Gastroesophageal sphincter (tissue), 4 donors: ENCODE results near the gene YTHDF1. TPM values are rescaled to one million over a fixed set of nuclear protein-coding genes. Genes with fewer than 3 reads are reported as not detected.

Experiments used
- ATAC-seq: fragments of 150-250 bp; one replicate; pipeline ENCODE4 v1.9.1; 2016; ENCODE audit warnings: mild to moderate bottlenecking, moderate library complexity
- H3K27ac ChIP-seq, 4 donors: fragments of 200-600 bp; sonication (generic) in 3 of 4; 1 replicate in 3 of 4; 2 replicates in 1 of 4; pipeline ENCODE4 v1.5.1; 2016 to 2019
- H3K27me3 ChIP-seq: fragments of 200-600 bp; sonication (generic); one replicate; pipeline ENCODE4 v1.5.1; 2019
- H3K36me3 ChIP-seq, 2 donors: fragments of 200-600 bp; sonication (generic); one replicate each; pipeline ENCODE4 v1.5.1; 2019; ENCODE audit warnings: control low read depth in 1 of 2
- H3K4me1 ChIP-seq, 3 donors: fragments of 200-600 bp; sonication (generic); 1 replicate in 2 of 3; 2 replicates in 1 of 3; pipeline ENCODE4 v1.5.1; 2016 to 2019; ENCODE audit warnings: control low read depth in 2 of 3
- H3K4me3 ChIP-seq, 2 donors: fragments of 200-600 bp; sonication (generic); one replicate each; pipeline ENCODE4 v1.5.1; 2019; ENCODE audit warnings: mild to moderate bottlenecking in 1 of 2, moderate library complexity in 1 of 2
- H3K9me3 ChIP-seq, 3 donors: fragments of 200-600 bp; sonication (generic); one replicate each; pipeline ENCODE4 v1.5.1; 2017 to 2019; ENCODE audit warnings: control low read depth in 2 of 3
- CTCF ChIP-seq, 4 experiments: fragments of 200-600 bp in 2 of 4; fragments of 450-650 bp in 2 of 4; sonication (generic) in 1 of 4; IDR thresholded peaks; one replicate each; pipeline ENCODE4 v1.5.1; 2017 to 2019; ENCODE audit warnings: antibody characterized with exemption in 4 of 4, mild to moderate bottlenecking in 2 of 4, moderate library complexity in 2 of 4
- EP300 ChIP-seq: sonication (generic); formaldehyde crosslinking; IDR thresholded peaks from one replicate; pipeline ENCODE4 v1.6.1; 2017; ENCODE audit warnings: antibody characterized with exemption, mild to moderate bottlenecking
- POLR2A ChIP-seq, 2 donors: fragments of 450-650 bp; IDR thresholded peaks; one replicate each; pipeline ENCODE4 v1.6.1; 2017; ENCODE audit warnings: antibody characterized with exemption in 2 of 2, mild to moderate bottlenecking in 2 of 2, moderate library complexity in 1 of 2
- POLR2AphosphoS5 ChIP-seq: sonication (generic); formaldehyde crosslinking; IDR thresholded peaks from one replicate; pipeline ENCODE4 v1.6.1; 2017; ENCODE audit warnings: antibody characterized with exemption
- WGBS, 2 donors: methylation state at CpG; one replicate each; pipeline ENCODE4 v1.1.5; 2018; ENCODE audit warnings: low coverage in 1 of 2; 5-methylcytosine and 5-hydroxymethylcytosine counted together
- total RNA-seq, 4 donors: library from RNA; depleted of rRNA; stranded (reverse); fragments of >200 nt; gene quantifications; one replicate each; pipeline ENCODE4 v1.1.0, GENCODE V29; 2016

YTHDF1 gene
- total RNA-seq, 4 donors from 2014 or later = 20.2 to 35.8 (median 34.2) TPM

- Histone ChIP-seq H3K4me3 (peak overlapping the region in 1 of 2 donors; percentile 49), H3K4me1 (peaks cover 0 to 20% (median 17%) of the 10 kb centered on the region in 3 donors), H3K27me3 (peaks cover 85% of the 10 kb centered on the region), H3K36me3 (no peaks in the 10 kb centered on the region), H3K9me3 (no peaks in the 10 kb centered on the region), H3K27ac (no peak overlapping the region)
- no CpG with 5 or more reads among the region's 56 CpGs for WGBS, 2 donors
- TF ChIP-seq POLR2A (IDR thresholded peaks at IDR 0.05) (no peak), CTCF (IDR thresholded peaks at IDR 0.05) (no peak), EP300 (no peak), POLR2AphosphoS5 (no peak)
- ATAC-seq = no peak
Observed at GRCh38 chr20:63254606-63255384, 38.9 kb upstream of the YTHDF1 start.

- no peak for ATAC-seq
- Histone ChIP-seq H3K9me3 (no peaks in the 10 kb centered on the region), H3K27me3 (peaks cover 85% of the 10 kb centered on the region), H3K4me3 (peak within 1 kb of the TSS in 1 of 2 donors; percentile 49), H3K4me1 (peaks cover 0 to 20% (median 17%) of the 10 kb centered on the region in 3 donors), H3K36me3 (no peaks in the 10 kb centered on the region), H3K27ac (no peak within 1 kb of the TSS)
- WGBS, 2 donors = no CpG with 5 or more reads among the region's 46 CpGs
- no peak for TF ChIP-seq POLR2AphosphoS5
- TF ChIP-seq EP300 = no peak
- no peak for TF ChIP-seq POLR2A (IDR thresholded peaks at IDR 0.05)
- no peak for TF ChIP-seq CTCF (IDR thresholded peaks at IDR 0.05)
Observed at GRCh38 chr20:63254232-63254605, 38.3 kb upstream of the YTHDF1 start, which contains the start of gene NKAIN4. Gene NKAIN4 (minus strand): TSS chr20:63254463. CDS start chr20:63254450, 13 bp downstream.

- no peak overlapping the region for H3K27ac ChIP-seq
- no CpG with 5 or more reads among the region's 89 CpGs for WGBS, 2 donors
- H3K4me3 ChIP-seq = peak overlapping the region in 1 of 2 donors; percentile 49
- no peak for ATAC-seq
- H3K36me3 ChIP-seq = no peaks in the 10 kb centered on the region
- TF ChIP-seq POLR2A (IDR thresholded peaks at IDR 0.05) (no peak), EP300 (no peak), CTCF (IDR thresholded peaks at IDR 0.05) (no peak), POLR2AphosphoS5 (no peak)
- H3K9me3 ChIP-seq = no peaks in the 10 kb centered on the region
- H3K27me3 ChIP-seq = peaks cover 85% of the 10 kb centered on the region
- H3K4me1 ChIP-seq = peaks cover 0 to 20% (median 17%) of the 10 kb centered on the region in 3 donors
Observed at GRCh38 chr20:63253438-63254231, 37.7 kb upstream of the YTHDF1 start.

- 12 to 13% methylated on average over 7 to 8 of the region's 16 CpGs for WGBS, 2 donors
- Histone ChIP-seq H3K27ac (no peak overlapping the region), H3K4me3 (peak overlapping the region in 1 of 2 donors; percentile 49), H3K36me3 (no peaks in the 10 kb centered on the region), H3K9me3 (no peaks in the 10 kb centered on the region), H3K27me3 (peaks cover 89% of the 10 kb centered on the region), H3K4me1 (peaks cover 0 to 20% (median 17%) of the 10 kb centered on the region in 3 donors)
- no peak for ATAC-seq
- no peak for TF ChIP-seq CTCF (IDR thresholded peaks at IDR 0.05)
Observed at GRCh38 chr20:63253065-63253437, 37.1 kb upstream of the YTHDF1 start.
